Osteoblast (primary cell): Measurements from ENCODE around the gene RDH11. TPM values are rescaled to one million over a fixed set of nuclear protein-coding genes. Genes with fewer than 3 reads are reported as not detected.

ENCODE experiments used
- DNase-seq: peaks from one replicate; pipeline ENCODE4 v3.0.0; 2011; ENCODE audit warnings: low spot score, mixed read lengths; ENCODE audit not compliant: insufficient read length; ENCODE audit errors: missing footprints
- H2AFZ ChIP-seq: 2 replicates; pipeline ENCODE4 v1.6.0; 2011; ENCODE audit warnings: mild to moderate bottlenecking, low read length
- H3K27ac ChIP-seq: 2 replicates; pipeline ENCODE4 v1.5.1; 2011; ENCODE audit warnings: mild to moderate bottlenecking, low read depth, low read length, moderate library complexity
- H3K27me3 ChIP-seq: 2 replicates; pipeline ENCODE4 v1.6.0; 2012; ENCODE audit warnings: mild to moderate bottlenecking, control low read depth, inconsistent platforms, low read length, moderate library complexity; ENCODE audit not compliant: insufficient read depth
- H3K36me3 ChIP-seq: 2 replicates; pipeline ENCODE4 v1.5.1; 2011; ENCODE audit warnings: mild to moderate bottlenecking, low read length, control low read depth, moderate library complexity; ENCODE audit not compliant: insufficient read depth
- H3K4me1 ChIP-seq: 2 replicates; pipeline ENCODE4 v1.5.1; 2011; ENCODE audit warnings: mild to moderate bottlenecking, low read length, control low read depth, moderate library complexity; ENCODE audit not compliant: insufficient read depth
- H3K4me2 ChIP-seq: 2 replicates; pipeline ENCODE4 v1.6.0; 2011; ENCODE audit warnings: mild to moderate bottlenecking, low read length; ENCODE audit not compliant: insufficient read depth
- H3K4me3 ChIP-seq: fragments of 200-600 bp; sonication (generic); 3 replicates; pipeline ENCODE4 v1.5.1; 2012; ENCODE audit warnings: mild to moderate bottlenecking, low read length, inconsistent platforms; ENCODE audit not compliant: insufficient read depth
- H3K79me2 ChIP-seq: 2 replicates; pipeline ENCODE4 v1.6.0; 2012; ENCODE audit warnings: mild to moderate bottlenecking, low read length, control low read depth, inconsistent platforms; ENCODE audit not compliant: insufficient read depth
- H3K9me3 ChIP-seq: 2 replicates; pipeline ENCODE4 v1.5.1; 2011; ENCODE audit warnings: low read depth, low read length, control low read depth
- H4K20me1 ChIP-seq: 2 replicates; pipeline ENCODE4 v1.6.0; 2012; ENCODE audit warnings: mild to moderate bottlenecking, low read length, control low read depth; ENCODE audit not compliant: insufficient read depth
- total RNA-seq: library from RNA; depleted of rRNA; stranded (reverse); fragments of >200 nt; gene quantifications from 2 replicates; pipeline ENCODE4 v1.2.3, GENCODE V29; 2012
- TF ChIP-seq, protein P1 (sequence below): IDR thresholded peaks from 2 replicates; pipeline ENCODE4 v1.5.1; 2011; ENCODE audit warnings: mild to moderate bottlenecking, low read depth, low read length, moderate library complexity; ENCODE audit errors: extremely low read depth

RDH11 gene
- total RNA-seq, 1 donor, result 143 TPM

DNA sequence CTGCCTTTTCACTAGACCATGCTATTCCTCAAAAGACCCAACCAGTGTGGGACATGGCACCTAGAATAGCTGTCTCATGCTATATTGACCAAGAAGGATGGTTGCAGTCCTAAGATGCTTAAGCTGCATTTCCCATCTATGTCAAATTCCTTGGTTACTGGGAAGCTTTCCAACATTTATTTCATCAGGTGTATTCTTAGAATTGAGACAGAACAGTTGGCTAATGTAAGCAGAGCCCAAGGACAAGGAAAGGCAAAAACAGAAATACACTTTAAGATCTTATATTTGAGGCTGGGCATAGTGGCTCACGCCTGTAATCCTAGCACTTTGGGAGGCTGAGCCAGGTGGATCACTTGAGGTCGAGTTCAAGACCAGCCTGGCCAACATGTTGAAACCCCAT, 51.1 kb downstream of the RDH11 start:
- H3K27ac ChIP-seq, result no peak overlapping the region
- no peak for DNase-seq

DNA sequence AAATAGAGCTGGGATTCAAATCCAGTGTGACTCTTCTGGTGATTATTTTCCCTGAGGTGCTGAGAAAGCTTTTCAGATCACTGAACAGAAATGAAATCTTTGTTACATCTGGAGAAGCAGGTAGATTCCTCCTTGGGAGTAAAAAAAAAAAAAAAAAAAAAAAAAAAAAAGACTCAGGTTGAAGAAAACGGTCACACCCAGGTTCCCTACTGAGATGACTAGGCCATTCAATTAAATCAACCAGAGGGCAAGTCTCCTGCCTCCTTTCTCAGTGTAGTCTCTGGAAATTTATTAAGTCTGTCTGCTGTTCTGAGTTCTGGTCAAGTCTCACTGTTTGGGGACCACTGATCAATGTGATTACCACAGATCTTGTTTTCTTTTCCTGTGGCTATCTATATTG, 51.9 kb downstream of the RDH11 start:
- H4K20me1 ChIP-seq, result no peaks in the 10 kb centered on the region
- peaks cover 4% of the 10 kb centered on the region for H3K36me3 ChIP-seq
- H3K4me2 ChIP-seq, result no peak overlapping the region
- H3K79me2 ChIP-seq, result no peaks in the 10 kb centered on the region
- no peak overlapping the region for H3K4me3 ChIP-seq
- H3K27me3 ChIP-seq, result no peaks in the 10 kb centered on the region
- no peaks in the 10 kb centered on the region for H3K9me3 ChIP-seq
- TF ChIP-seq, protein P1, sequence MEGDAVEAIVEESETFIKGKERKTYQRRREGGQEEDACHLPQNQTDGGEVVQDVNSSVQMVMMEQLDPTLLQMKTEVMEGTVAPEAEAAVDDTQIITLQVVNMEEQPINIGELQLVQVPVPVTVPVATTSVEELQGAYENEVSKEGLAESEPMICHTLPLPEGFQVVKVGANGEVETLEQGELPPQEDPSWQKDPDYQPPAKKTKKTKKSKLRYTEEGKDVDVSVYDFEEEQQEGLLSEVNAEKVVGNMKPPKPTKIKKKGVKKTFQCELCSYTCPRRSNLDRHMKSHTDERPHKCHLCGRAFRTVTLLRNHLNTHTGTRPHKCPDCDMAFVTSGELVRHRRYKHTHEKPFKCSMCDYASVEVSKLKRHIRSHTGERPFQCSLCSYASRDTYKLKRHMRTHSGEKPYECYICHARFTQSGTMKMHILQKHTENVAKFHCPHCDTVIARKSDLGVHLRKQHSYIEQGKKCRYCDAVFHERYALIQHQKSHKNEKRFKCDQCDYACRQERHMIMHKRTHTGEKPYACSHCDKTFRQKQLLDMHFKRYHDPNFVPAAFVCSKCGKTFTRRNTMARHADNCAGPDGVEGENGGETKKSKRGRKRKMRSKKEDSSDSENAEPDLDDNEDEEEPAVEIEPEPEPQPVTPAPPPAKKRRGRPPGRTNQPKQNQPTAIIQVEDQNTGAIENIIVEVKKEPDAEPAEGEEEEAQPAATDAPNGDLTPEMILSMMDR, result no peak
- H2AFZ ChIP-seq, result no peak overlapping the region
- no peak overlapping the region for H3K27ac ChIP-seq
- no peaks in the 10 kb centered on the region for H3K4me1 ChIP-seq
- DNase-seq, result no peak

More for the DNA sequence above, 51.1 kb downstream of the RDH11 start:
- Histone ChIP-seq H3K27me3 (no peaks in the 10 kb centered on the region), H4K20me1 (no peaks in the 10 kb centered on the region), H3K4me1 (no peaks in the 10 kb centered on the region), H2AFZ (no peak overlapping the region), H3K79me2 (no peaks in the 10 kb centered on the region), H3K4me3 (no peak overlapping the region), H3K4me2 (no peak overlapping the region), H3K9me3 (no peaks in the 10 kb centered on the region), H3K36me3 (peaks cover 10% of the 10 kb centered on the region)
- TF ChIP-seq, protein P1, result no peak

DNA sequence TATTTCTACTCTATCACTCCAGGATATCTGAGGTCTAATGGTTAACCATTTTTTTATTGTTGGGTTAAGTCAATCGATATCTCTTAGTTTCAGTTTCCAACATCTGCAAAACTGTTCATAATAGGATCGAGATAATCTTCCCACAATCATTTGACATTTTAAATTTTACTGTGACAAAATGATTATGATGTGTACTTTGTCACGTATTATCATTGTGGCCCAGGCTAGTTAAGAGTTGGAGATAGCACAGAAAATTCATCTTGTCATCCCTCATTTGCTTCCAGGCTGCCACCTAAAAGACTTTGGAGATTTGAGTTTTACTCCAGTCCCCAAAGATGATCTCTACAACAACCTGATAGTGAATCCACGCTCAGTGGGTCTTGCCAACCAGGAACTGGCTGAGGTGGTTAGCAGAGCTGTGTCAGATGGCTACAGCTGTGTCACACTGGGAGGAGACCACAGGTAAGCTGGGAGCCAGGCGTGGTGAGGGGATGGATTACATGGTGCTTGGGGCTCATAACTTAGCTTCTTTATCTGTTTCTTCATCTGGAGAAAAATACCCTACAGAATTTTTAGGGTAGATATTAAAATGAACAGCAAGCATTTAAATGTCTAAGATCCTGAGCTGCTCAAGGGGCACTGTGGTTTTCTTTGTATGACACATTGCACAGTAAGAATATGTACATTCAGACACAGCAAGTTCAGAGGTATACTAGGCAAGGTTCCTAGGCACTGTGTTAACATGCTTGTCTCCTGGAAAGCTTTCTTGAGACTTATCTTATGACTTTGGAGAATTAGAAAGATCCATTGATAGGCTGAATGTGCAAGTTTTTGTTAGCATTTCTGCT, 53.4 kb downstream of the RDH11 start:
- no peaks in the 10 kb centered on the region for H3K36me3 ChIP-seq

DNA sequence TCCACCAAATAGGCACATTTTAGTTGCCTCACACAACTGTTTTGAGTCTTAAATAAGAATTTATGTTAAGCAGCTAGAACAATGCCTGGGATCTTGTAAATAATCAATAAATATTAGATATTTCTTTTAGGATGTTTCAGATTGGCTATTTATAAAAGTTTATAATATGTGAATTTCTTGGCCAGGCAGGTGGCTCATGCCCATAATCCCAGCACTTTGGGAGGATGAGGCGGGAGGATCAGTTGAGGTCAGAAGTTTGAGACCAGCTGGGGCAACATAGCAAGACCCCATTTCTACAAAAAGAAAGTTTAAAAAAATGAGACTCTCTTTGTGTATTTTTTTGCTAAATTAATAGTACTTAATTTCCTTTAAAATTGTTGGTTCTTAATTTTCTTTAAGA, 54.1 kb downstream of the RDH11 start:
- Histone ChIP-seq H3K9me3 (no peaks in the 10 kb centered on the region), H4K20me1 (no peaks in the 10 kb centered on the region), H3K79me2 (no peaks in the 10 kb centered on the region), H3K4me3 (no peak overlapping the region), H3K36me3 (no peaks in the 10 kb centered on the region), H3K27ac (no peak overlapping the region), H3K4me2 (no peak overlapping the region), H3K4me1 (no peaks in the 10 kb centered on the region), H3K27me3 (no peaks in the 10 kb centered on the region), H2AFZ (no peak overlapping the region)
- no peak for DNase-seq
- TF ChIP-seq, protein P1, result no peak

More for the DNA sequence above, 53.4 kb downstream of the RDH11 start:
- Histone ChIP-seq H3K4me1 (no peaks in the 10 kb centered on the region), H3K79me2 (no peaks in the 10 kb centered on the region), H4K20me1 (no peaks in the 10 kb centered on the region), H3K4me2 (no peak overlapping the region), H3K4me3 (no peak overlapping the region), H2AFZ (no peak overlapping the region), H3K27ac (no peak overlapping the region), H3K27me3 (no peaks in the 10 kb centered on the region), H3K9me3 (no peaks in the 10 kb centered on the region)
- TF ChIP-seq, protein P1, result no peak
- no peak for DNase-seq
